B cell (primary cell): ENCODE measurements around the gene RPL27. TPM values are rescaled to one million over a fixed set of nuclear protein-coding genes. Genes with fewer than 3 reads are reported as not detected.

Source experiments
- ATAC-seq: fragments of 200-7000 bp; cut with Tn5 transposase; one replicate; pipeline ENCODE4 v1.10.0; 2021; ENCODE audit warnings: low read depth, mild to moderate bottlenecking, moderate number of reproducible peaks, moderate library complexity
- CTCF ChIA-PET: fragments of 350-600 bp; sonication (Branson Sonifier 250); formaldehyde crosslinking; loops from one replicate; lab custom pipeline; 2021; ENCODE audit warnings: antibody characterized with exemption, inconsistent platforms; lab: Charles Lee
- POLR2A ChIA-PET: fragments of 350-600 bp; sonication (Branson Sonifier 250); formaldehyde crosslinking; loops from one replicate; lab custom pipeline; 2021; ENCODE audit warnings: antibody characterized with exemption; lab: Charles Lee
- DNase-seq: peaks from one replicate; pipeline ENCODE4 v3.0.0; 2013
- H2AFZ ChIP-seq: 2 replicates; pipeline ENCODE4 v1.6.1; 2012; ENCODE audit warnings: mild to moderate bottlenecking, low read depth, low read length; ENCODE audit not compliant: insufficient read depth, poor library complexity, severe bottlenecking
- H3K27ac ChIP-seq, 2 donors: 1 replicate in 1 of 2; 2 replicates in 1 of 2; pipeline ENCODE4 v1.5.1; 2012 to 2013; ENCODE audit warnings: low read length in 2 of 2, mild to moderate bottlenecking in 2 of 2, moderate library complexity in 1 of 2
- H3K27me3 ChIP-seq, 4 experiments: fragments of 200-600 bp in 1 of 4; sonication (generic) in 1 of 4; replicated peaks in 1 of 4; 1 replicate in 2 of 4; 2 replicates in 2 of 4; pipeline versions ENCODE4 v1.6.1 to v1.7.0; 2013 to 2016; ENCODE audit warnings: low read length in 3 of 4, mild to moderate bottlenecking in 2 of 4, mixed read lengths in 1 of 4, moderate library complexity in 1 of 4; ENCODE audit not compliant: insufficient read depth in 4 of 4, control insufficient read depth in 3 of 4; ENCODE audit errors: control extremely low read depth in 1 of 4
- H3K36me3 ChIP-seq, 2 experiments: replicated peaks in 1 of 2; 1 replicate in 1 of 2; 2 replicates in 1 of 2; pipeline versions ENCODE4 v1.6.1 to v1.7.1; 2013; ENCODE audit warnings: low read length in 1 of 2; ENCODE audit not compliant: insufficient read depth in 2 of 2, control insufficient read depth in 1 of 2; ENCODE audit errors: control extremely low read depth in 1 of 2, extremely low read depth in 1 of 2
- H3K4me1 ChIP-seq, 2 donors: fragments of 200-600 bp in 1 of 2; sonication (generic) in 1 of 2; 1 replicate in 1 of 2; 2 replicates in 1 of 2; pipeline versions ENCODE4 v1.5.1 to v1.6.1; 2013 to 2017; ENCODE audit warnings: low read length in 2 of 2; ENCODE audit not compliant: control insufficient read depth in 2 of 2, insufficient read depth in 2 of 2
- H3K4me2 ChIP-seq: replicated peaks from 2 replicates; pipeline ENCODE3; 2012; ENCODE audit warnings: mild to moderate bottlenecking, low read depth, low read length; ENCODE audit not compliant: poor library complexity, severe bottlenecking
- H3K4me3 ChIP-seq, 5 experiments: fragments of 200-600 bp in 1 of 5; sonication (generic) in 1 of 5; 1 replicate in 3 of 5; 2 replicates in 2 of 5; pipeline versions ENCODE4 v1.5.1 to v1.7.0; 2011 to 2016; ENCODE audit warnings: low read length in 4 of 5, mild to moderate bottlenecking in 4 of 5, low read depth in 2 of 5, control low read depth in 1 of 5, moderate library complexity in 1 of 5; ENCODE audit not compliant: insufficient read depth in 1 of 5; ENCODE audit errors: control extremely low read depth in 1 of 5, extremely low read depth in 1 of 5
- H3K79me2 ChIP-seq: fragments of 200-600 bp; sonication (generic); one replicate; pipeline ENCODE4 v1.6.0; 2016; ENCODE audit warnings: low read length; ENCODE audit not compliant: control insufficient read depth, insufficient read depth
- H3K9ac ChIP-seq: fragments of 200-600 bp; sonication (generic); 2 replicates; pipeline ENCODE4 v1.6.1; 2017; ENCODE audit warnings: mild to moderate bottlenecking, low read length, moderate library complexity
- H3K9me3 ChIP-seq, 3 donors: one replicate each; pipeline versions ENCODE4 v1.6.1 to v1.7.1; 2013; ENCODE audit warnings: low read length in 2 of 3; ENCODE audit not compliant: control insufficient read depth in 2 of 3, insufficient read depth in 1 of 3; ENCODE audit errors: control extremely low read depth in 1 of 3
- H4K20me1 ChIP-seq: 2 replicates; pipeline ENCODE4 v1.6.0; 2012; ENCODE audit warnings: mild to moderate bottlenecking, low read length; ENCODE audit not compliant: insufficient read depth, control insufficient read depth, poor library complexity, severe bottlenecking
- H3K27ac Mint-ChIP-seq: one replicate; pipeline ENCODE4 v1.8.0; 2021; ENCODE audit warnings: mixed read lengths
- H3K27me3 Mint-ChIP-seq: one replicate; pipeline ENCODE4 v1.8.0; 2021; ENCODE audit warnings: mixed read lengths
- H3K4me1 Mint-ChIP-seq: one replicate; pipeline ENCODE4 v1.8.0; 2021; ENCODE audit warnings: mixed read lengths
- H3K4me3 Mint-ChIP-seq: one replicate; pipeline ENCODE4 v1.8.0; 2021; ENCODE audit warnings: mixed read lengths
- H3K9me3 Mint-ChIP-seq: one replicate; pipeline ENCODE4 v1.8.0; 2022; ENCODE audit warnings: mixed read lengths; ENCODE audit not compliant: insufficient read depth
- EZH2 ChIP-seq: IDR thresholded peaks from 2 replicates; pipeline ENCODE4 v1.6.1; 2012; ENCODE audit warnings: borderline replicate concordance, low read depth, mild to moderate bottlenecking, moderate library complexity, low read length; ENCODE audit not compliant: insufficient read depth, poor library complexity, severe bottlenecking
- WGBS: methylation state at CpG from one replicate; pipeline ENCODE4 v1.1.5; 2013; ENCODE audit warnings: missing lambda C conversion rate; ENCODE audit not compliant: insufficient coverage; 5-methylcytosine and 5-hydroxymethylcytosine counted together
- intact Hi-C: fragments of 100-400 bp; cut with micrococcal nuclease; formaldehyde crosslinking; loops from one replicate; pipeline ENCODE4 v1.10.0; 2022
- polyA plus RNA-seq: library from polyadenylated mRNA; depleted of rRNA; stranded (reverse); fragments of >200 nt; gene quantifications from 2 replicates; pipeline ENCODE4 v1.2.3, GENCODE V29; 2012
- total RNA-seq, 2 donors: library from RNA; stranded (reverse); fragments of 120-200 nt in 1 of 2; gene quantifications; 1 replicate in 1 of 2; 2 replicates in 1 of 2; pipeline versions ENCODE4 v1.2.3 to v1.2.4, GENCODE V29; 2013 to 2022
- TF ChIP-seq, protein P1 (sequence below): fragments of 200-600 bp; IDR thresholded peaks from one replicate; pipeline ENCODE4 v1.8.0; 2022; ENCODE audit warnings: antibody characterized with exemption, mild to moderate bottlenecking

Gene RPL27
- total and polyA plus RNA-seq, 2 donors (not counting 1 experiment from before 2014, with no cell fraction given) = 1,087 to 3,493 TPM

DNA sequence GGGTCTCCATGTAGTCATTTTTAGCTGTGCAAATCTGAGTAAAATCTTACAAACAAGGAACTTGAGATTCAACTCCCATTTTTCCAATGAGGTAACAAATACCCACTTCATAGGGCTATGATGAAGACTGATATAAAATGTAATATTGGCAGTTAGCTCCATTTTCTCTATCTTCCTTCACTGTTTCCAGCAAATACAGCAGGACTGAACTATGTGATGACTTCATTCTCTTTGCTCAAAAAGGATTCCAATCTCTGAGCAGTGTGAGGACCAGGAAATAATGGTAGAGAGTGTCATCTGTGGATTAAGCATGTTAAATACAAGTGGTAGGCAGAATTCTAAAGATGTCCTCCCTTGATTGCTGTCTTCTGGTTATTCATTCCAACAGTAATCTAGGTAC, 45.1 kb downstream of the RPL27 start:
- no peaks in the 10 kb centered on the region for H3K79me2 ChIP-seq
- ChIA-PET CTCF (no interaction called here), POLR2A (interaction anchor here (0.6 kb wide), 1 partner anchor 792 kb away, joined by 3 read pairs; no protein-coding TSS in a partner anchor)
- H3K4me3 ChIP-seq = no peak overlapping the region
- no peaks in the 10 kb centered on the region for H3K9me3 ChIP-seq
- H3K27me3 ChIP-seq = no peaks in the 10 kb centered on the region
- no peak overlapping the region for H3K27ac Mint-ChIP-seq
- intact Hi-C loops = no loop called here
- no peak for DNase-seq
- H3K4me1 Mint-ChIP-seq = no peaks in the 10 kb centered on the region
- no peaks in the 10 kb centered on the region for H3K4me1 ChIP-seq
- no peaks in the 10 kb centered on the region for H3K27me3 Mint-ChIP-seq
- H3K9me3 Mint-ChIP-seq = no peaks in the 10 kb centered on the region
- no peak overlapping the region for H3K9ac ChIP-seq
- H3K36me3 ChIP-seq = no peaks in the 10 kb centered on the region
- no peak overlapping the region for H2AFZ ChIP-seq
- H3K4me3 Mint-ChIP-seq = no peak overlapping the region
- H3K4me2 ChIP-seq = no peak overlapping the region
- TF ChIP-seq EZH2 = no peak
- TF ChIP-seq, protein P1, sequence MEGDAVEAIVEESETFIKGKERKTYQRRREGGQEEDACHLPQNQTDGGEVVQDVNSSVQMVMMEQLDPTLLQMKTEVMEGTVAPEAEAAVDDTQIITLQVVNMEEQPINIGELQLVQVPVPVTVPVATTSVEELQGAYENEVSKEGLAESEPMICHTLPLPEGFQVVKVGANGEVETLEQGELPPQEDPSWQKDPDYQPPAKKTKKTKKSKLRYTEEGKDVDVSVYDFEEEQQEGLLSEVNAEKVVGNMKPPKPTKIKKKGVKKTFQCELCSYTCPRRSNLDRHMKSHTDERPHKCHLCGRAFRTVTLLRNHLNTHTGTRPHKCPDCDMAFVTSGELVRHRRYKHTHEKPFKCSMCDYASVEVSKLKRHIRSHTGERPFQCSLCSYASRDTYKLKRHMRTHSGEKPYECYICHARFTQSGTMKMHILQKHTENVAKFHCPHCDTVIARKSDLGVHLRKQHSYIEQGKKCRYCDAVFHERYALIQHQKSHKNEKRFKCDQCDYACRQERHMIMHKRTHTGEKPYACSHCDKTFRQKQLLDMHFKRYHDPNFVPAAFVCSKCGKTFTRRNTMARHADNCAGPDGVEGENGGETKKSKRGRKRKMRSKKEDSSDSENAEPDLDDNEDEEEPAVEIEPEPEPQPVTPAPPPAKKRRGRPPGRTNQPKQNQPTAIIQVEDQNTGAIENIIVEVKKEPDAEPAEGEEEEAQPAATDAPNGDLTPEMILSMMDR = no peak
- H3K27ac ChIP-seq = no peak overlapping the region
- H4K20me1 ChIP-seq = no peaks in the 10 kb centered on the region
- ATAC-seq = no peak

DNA sequence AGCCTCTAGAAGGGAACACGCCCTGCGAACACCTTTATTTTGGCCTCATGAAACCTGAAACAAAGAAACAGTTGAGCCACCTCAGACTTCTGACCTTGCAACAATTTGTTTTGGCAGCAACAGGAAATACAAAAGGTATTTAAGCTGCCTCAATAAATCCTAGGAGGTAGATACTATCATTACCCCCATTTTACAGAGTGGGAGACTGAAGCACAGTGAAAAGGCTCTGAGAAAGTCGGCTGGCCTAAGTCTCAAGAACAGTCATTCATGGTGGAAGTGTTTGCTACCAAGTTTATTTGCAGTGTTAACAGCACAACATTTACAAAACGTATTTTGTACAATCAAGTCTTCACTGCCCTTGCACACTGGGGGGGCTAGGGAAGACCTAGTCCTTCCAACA, 45.8 kb downstream of the RPL27 start:
- Histone ChIP-seq H2AFZ (no peak overlapping the region), H3K9me3 (no peaks in the 10 kb centered on the region), H3K27me3 (no peaks in the 10 kb centered on the region), H4K20me1 (no peaks in the 10 kb centered on the region), H3K27ac (no peak overlapping the region), H3K4me1 (no peaks in the 10 kb centered on the region), H3K9ac (no peak overlapping the region), H3K36me3 (peaks cover 0 to 3% of the 10 kb centered on the region in 2 experiments), H3K79me2 (no peaks in the 10 kb centered on the region), H3K4me2 (no peak overlapping the region), H3K4me3 (no peak overlapping the region)
- POLR2A ChIA-PET = interaction anchor here (0.6 kb wide), 1 partner anchor 10 kb away, joined by 5 read pairs; no protein-coding TSS in a partner anchor
- H3K4me3 Mint-ChIP-seq = no peak overlapping the region
- TF ChIP-seq EZH2 = no peak
- TF ChIP-seq, protein P1 = no peak
- no peaks in the 10 kb centered on the region for H3K27me3 Mint-ChIP-seq
- WGBS = 100% methylated on average over 2 of the region's 4 CpGs
- ATAC-seq (no peak), DNase-seq (no peak)
- CTCF ChIA-PET = interaction anchor here (0.7 kb wide), 1 partner anchor 310 kb away, joined by 3 read pairs; no protein-coding TSS in a partner anchor
- no peaks in the 10 kb centered on the region for H3K9me3 Mint-ChIP-seq
- intact Hi-C loops = no loop called here
- H3K27ac Mint-ChIP-seq = no peak overlapping the region
- no peaks in the 10 kb centered on the region for H3K4me1 Mint-ChIP-seq
